ENCODE data around the gene MARK3.

Gene MARK3

DNA sequence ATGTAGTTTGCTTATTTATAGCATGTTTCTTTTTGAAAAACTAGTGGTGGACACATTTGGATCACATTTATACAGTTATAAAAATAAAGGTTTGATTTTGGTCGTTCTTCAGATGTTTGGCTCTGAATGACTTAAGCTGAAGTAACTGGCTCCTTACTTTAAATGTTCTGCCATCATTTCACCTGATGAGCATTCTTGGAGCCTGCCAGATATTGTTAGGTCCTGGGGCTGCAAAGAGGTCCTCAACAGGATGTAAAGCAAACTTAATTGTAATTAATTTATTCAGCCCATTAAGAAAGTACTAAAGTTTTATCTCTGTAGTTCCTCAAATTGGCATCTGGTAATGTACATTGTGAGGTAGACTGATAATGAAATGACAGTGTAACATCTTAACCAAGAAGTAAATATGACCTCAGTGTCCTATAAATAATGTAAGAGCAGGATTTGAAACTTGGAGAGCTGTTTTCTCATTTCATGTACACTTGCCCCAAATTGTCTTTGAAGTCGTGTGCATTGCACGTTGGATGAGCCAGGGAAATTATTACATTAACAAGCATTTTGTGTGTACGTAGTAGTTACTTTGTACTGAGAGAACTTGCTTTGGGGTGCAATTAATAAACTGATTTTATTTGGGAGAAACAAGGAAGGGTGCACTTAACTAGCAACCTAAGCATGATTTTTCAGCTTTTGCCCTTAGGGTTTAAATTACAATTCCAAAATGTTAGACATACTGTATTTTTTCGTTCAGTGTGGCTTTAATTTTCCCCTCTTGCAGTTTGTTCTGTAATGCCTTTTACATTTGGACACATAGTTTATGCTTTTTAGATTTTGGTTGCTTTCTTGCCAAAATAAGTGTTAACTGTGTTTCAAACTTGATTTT, 43.7 kb upstream of the MARK3 start:
- DNase-seq: no peak
- TF ChIP-seq CTCF (IDR thresholded peaks at IDR 0.05): no peak
- Mint-ChIP-seq H3K36me3 (ENCODE audit: low read depth) (peaks cover 88% of the 10 kb centered on the region), H3K9me3 (no peaks in the 10 kb centered on the region), H3K27ac (peak overlapping the region; percentile 58), H3K4me3 (no peak overlapping the region), H3K27me3 (ENCODE audit: low read depth, poor library complexity) (no peaks in the 10 kb centered on the region), H3K4me1 (peaks cover 19% of the 10 kb centered on the region)

GRCh38 chr14:103343164-103343879, 41.9 kb upstream of the MARK3 start:
- no peaks in the 10 kb centered on the region for H3K27me3 Mint-ChIP-seq (ENCODE audit: low read depth, poor library complexity)
- no peak overlapping the region for H3K27ac Mint-ChIP-seq
- no peak overlapping the region for H3K4me3 Mint-ChIP-seq
- H3K36me3 Mint-ChIP-seq (ENCODE audit: low read depth): peaks cover 70% of the 10 kb centered on the region
- no peaks in the 10 kb centered on the region for H3K9me3 Mint-ChIP-seq
- H3K4me1 Mint-ChIP-seq: peaks cover 18% of the 10 kb centered on the region
- DNase-seq: no peak
- no peak for TF ChIP-seq CTCF (IDR thresholded peaks at IDR 0.05)

DNA sequence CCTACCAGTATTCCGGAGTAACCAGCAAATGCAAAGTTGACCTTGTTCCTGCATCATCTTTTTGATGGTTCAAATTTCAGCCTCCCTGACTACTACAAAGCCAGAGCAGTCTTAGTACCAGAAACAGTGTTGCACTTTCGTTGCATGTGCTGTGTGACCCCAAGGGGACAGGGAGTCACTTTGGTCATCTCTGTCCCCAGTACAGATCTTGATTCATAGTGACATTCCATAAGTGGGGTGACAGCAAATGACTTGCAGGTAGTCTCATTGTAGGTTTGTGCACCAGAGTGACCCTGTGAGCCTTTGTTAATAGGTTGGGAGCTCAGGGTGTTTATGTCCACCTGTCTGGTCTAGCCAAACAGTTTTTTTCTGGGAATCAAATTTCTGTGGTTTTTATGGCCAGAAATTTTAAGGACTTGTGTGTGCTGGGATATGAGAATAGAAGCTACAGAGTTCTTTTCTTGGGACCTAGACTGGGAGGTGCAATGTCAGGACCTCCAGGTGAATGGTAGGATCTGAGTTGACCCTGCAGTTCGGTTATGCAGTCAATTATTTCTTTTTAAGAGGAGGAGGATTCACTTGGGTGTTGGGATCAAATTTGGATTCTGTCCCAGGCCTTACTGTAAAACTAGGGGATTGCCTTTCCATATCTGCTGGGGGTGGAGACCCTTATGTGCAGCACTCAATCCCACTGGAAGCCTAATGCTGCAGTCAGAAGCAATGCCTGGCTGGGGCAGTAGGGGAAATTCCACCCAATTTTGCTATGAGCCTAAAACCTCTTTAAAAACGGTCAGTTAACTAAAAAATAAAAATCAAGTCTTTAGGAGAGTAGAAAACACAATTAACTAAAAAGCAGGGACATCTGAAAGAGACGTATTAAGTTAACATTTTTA, 41.1 kb upstream of the MARK3 start:
- no peak for TF ChIP-seq CTCF (IDR thresholded peaks at IDR 0.05)
- no peak for DNase-seq
- Mint-ChIP-seq H3K27me3 (ENCODE audit: low read depth, poor library complexity) (peaks cover 3% of the 10 kb centered on the region), H3K27ac (peak overlapping the region; percentile 46), H3K36me3 (ENCODE audit: low read depth) (peaks cover 62% of the 10 kb centered on the region), H3K9me3 (no peaks in the 10 kb centered on the region), H3K4me1 (peaks cover 17% of the 10 kb centered on the region), H3K4me3 (no peak overlapping the region)

GRCh38 chr14:103346286-103346685, 38.9 kb upstream of the MARK3 start:
- no peak for DNase-seq
- peaks cover 43% of the 10 kb centered on the region for H3K36me3 Mint-ChIP-seq (ENCODE audit: low read depth)
- H3K4me3 Mint-ChIP-seq: no peak overlapping the region
- no peak for TF ChIP-seq CTCF (IDR thresholded peaks at IDR 0.05)
- H3K27me3 Mint-ChIP-seq (ENCODE audit: low read depth, poor library complexity): peaks cover 3% of the 10 kb centered on the region
- H3K27ac Mint-ChIP-seq: no peak overlapping the region
- peaks cover 17% of the 10 kb centered on the region for H3K4me1 Mint-ChIP-seq
- H3K9me3 Mint-ChIP-seq: no peaks in the 10 kb centered on the region

GRCh38 chr14:103347091-103347815, 38.0 kb upstream of the MARK3 start:
- H3K36me3 Mint-ChIP-seq (ENCODE audit: low read depth): peaks cover 33% of the 10 kb centered on the region
- H3K4me1 Mint-ChIP-seq: peaks cover 17% of the 10 kb centered on the region
- DNase-seq: no peak
- H3K9me3 Mint-ChIP-seq: no peaks in the 10 kb centered on the region
- no peak for TF ChIP-seq CTCF (IDR thresholded peaks at IDR 0.05)
- H3K4me3 Mint-ChIP-seq: no peak overlapping the region
- peaks cover 3% of the 10 kb centered on the region for H3K27me3 Mint-ChIP-seq (ENCODE audit: low read depth, poor library complexity)
- no peak overlapping the region for H3K27ac Mint-ChIP-seq

Data from nephron progenitor cell (in vitro differentiated cells).